Mesenchymal stem cell (in vitro differentiated cells and primary cell): ENCODE measurements around the gene KCTD16.

ENCODE experiments used
- DNase-seq: peaks from one replicate; pipeline ENCODE4 v3.0.0-alpha.2; 2013
- H2AFZ ChIP-seq: one replicate; pipeline ENCODE4 v1.6.1; 2013; ENCODE audit warnings: low read depth, mild to moderate bottlenecking, control low read depth, inconsistent platforms, low read length, moderate library complexity
- H2AK5ac ChIP-seq: 2 replicates; pipeline ENCODE4 v1.6.1; 2013; ENCODE audit warnings: low read length, moderate library complexity, mild to moderate bottlenecking, inconsistent platforms; ENCODE audit not compliant: severe bottlenecking
- H2BK120ac ChIP-seq: one replicate; pipeline ENCODE4 v1.6.1; 2013; ENCODE audit warnings: low read depth, mild to moderate bottlenecking, inconsistent platforms, low read length, moderate library complexity
- H2BK12ac ChIP-seq, 2 experiments: one replicate each; pipeline ENCODE4 v1.6.1; 2013; ENCODE audit warnings: inconsistent platforms in 2 of 2, low read length in 2 of 2, mild to moderate bottlenecking in 2 of 2, moderate library complexity in 2 of 2, control low read depth in 1 of 2
- H2BK15ac ChIP-seq: one replicate; pipeline ENCODE4 v1.6.1; 2013; ENCODE audit warnings: mild to moderate bottlenecking, low read depth, inconsistent platforms; ENCODE audit not compliant: poor library complexity, severe bottlenecking
- H2BK5ac ChIP-seq: 2 replicates; pipeline ENCODE4 v1.6.1; 2013; ENCODE audit warnings: low read depth, mild to moderate bottlenecking, low read length, control low read depth, inconsistent platforms; ENCODE audit not compliant: poor library complexity, severe bottlenecking
- H3K14ac ChIP-seq, 2 experiments: one replicate each; pipeline ENCODE4 v1.6.1; 2013; ENCODE audit warnings: inconsistent platforms in 2 of 2, low read length in 2 of 2, control low read depth in 1 of 2, mild to moderate bottlenecking in 1 of 2, moderate library complexity in 1 of 2
- H3K18ac ChIP-seq, 2 experiments: one replicate each; pipeline ENCODE4 v1.6.1; 2013; ENCODE audit warnings: inconsistent platforms in 2 of 2, low read length in 2 of 2, control low read depth in 1 of 2, low read depth in 1 of 2, mild to moderate bottlenecking in 1 of 2
- H3K23ac ChIP-seq, 2 experiments: one replicate each; pipeline ENCODE4 v1.6.1; 2013; ENCODE audit warnings: inconsistent platforms in 2 of 2, low read length in 2 of 2, mild to moderate bottlenecking in 2 of 2, moderate library complexity in 2 of 2, control low read depth in 1 of 2
- H3K27ac ChIP-seq: 2 replicates; pipeline ENCODE4 v1.5.1; 2013; ENCODE audit warnings: mild to moderate bottlenecking, moderate library complexity, low read length, control low read depth, inconsistent platforms; ENCODE audit not compliant: poor library complexity, severe bottlenecking
- H3K27me3 ChIP-seq, 2 experiments: 2 replicates each; pipeline versions ENCODE4 v1.6.1 to v1.7.0; 2013; ENCODE audit warnings: low read length in 2 of 2, mild to moderate bottlenecking in 2 of 2, moderate library complexity in 2 of 2, control low read depth in 1 of 2, inconsistent platforms in 1 of 2; ENCODE audit not compliant: control insufficient read depth in 1 of 2, insufficient read depth in 1 of 2
- H3K36me3 ChIP-seq, 2 experiments: 2 replicates each; pipeline versions ENCODE4 v1.6.1 to v1.7.0; 2013; ENCODE audit warnings: low read length in 2 of 2, control low read depth in 1 of 2, inconsistent platforms in 1 of 2, low read depth in 1 of 2, mild to moderate bottlenecking in 1 of 2; ENCODE audit not compliant: insufficient read depth in 2 of 2, control insufficient read depth in 1 of 2
- H3K4ac ChIP-seq, 2 experiments: one replicate each; pipeline ENCODE4 v1.6.1; 2013; ENCODE audit warnings: inconsistent platforms in 2 of 2, low read length in 2 of 2, mild to moderate bottlenecking in 2 of 2, moderate library complexity in 2 of 2, control low read depth in 1 of 2, low read depth in 1 of 2
- H3K4me1 ChIP-seq: 2 replicates; pipeline ENCODE4 v1.6.1; 2013; ENCODE audit warnings: low read depth, low read length, control low read depth; ENCODE audit not compliant: control insufficient read depth, insufficient read depth
- H3K4me2 ChIP-seq: 2 replicates; pipeline ENCODE4 v1.6.1; 2013; ENCODE audit warnings: low read length, mild to moderate bottlenecking, inconsistent platforms; ENCODE audit not compliant: poor library complexity, severe bottlenecking
- H3K4me3 ChIP-seq, 2 experiments: 2 replicates each; pipeline versions ENCODE4 v1.5.1 to v1.7.0; 2013; ENCODE audit warnings: low read length in 2 of 2, mild to moderate bottlenecking in 2 of 2, control low read depth in 1 of 2, low read depth in 1 of 2; ENCODE audit not compliant: insufficient read depth in 1 of 2
- H3K79me1 ChIP-seq: replicated peaks from 2 replicates; pipeline ENCODE4 v1.6.1; 2013; ENCODE audit warnings: mild to moderate bottlenecking, control low read depth, low read length, inconsistent platforms; ENCODE audit not compliant: poor library complexity, severe bottlenecking
- H3K9ac ChIP-seq: 2 replicates; pipeline ENCODE4 v1.7.0; 2013; ENCODE audit warnings: mild to moderate bottlenecking, low read length, moderate library complexity
- H3K9me3 ChIP-seq: 2 replicates; pipeline ENCODE4 v1.7.0; 2013; ENCODE audit warnings: mild to moderate bottlenecking, low read length; ENCODE audit not compliant: control insufficient read depth
- H4K8ac ChIP-seq: one replicate; pipeline ENCODE4 v1.6.1; 2013; ENCODE audit warnings: inconsistent platforms, mild to moderate bottlenecking, low read length, moderate library complexity
- H4K91ac ChIP-seq: one replicate; pipeline ENCODE4 v1.6.1; 2013; ENCODE audit warnings: mild to moderate bottlenecking, low read length, inconsistent platforms
- WGBS: methylation state at CpG from one replicate; pipeline ENCODE4 v1.1.7; 2013; ENCODE audit warnings: mixed read lengths; 5-methylcytosine and 5-hydroxymethylcytosine counted together

KCTD16 gene

GRCh38 chr5:144377207-144377606 lies 206.5 kb downstream of the KCTD16 start:
- Histone ChIP-seq H2BK15ac (no peak overlapping the region), H3K27ac (no peak overlapping the region), H3K4me1 (no peaks in the 10 kb centered on the region), H3K4ac (no peak overlapping the region), H4K91ac (no peak overlapping the region), H3K4me3 (no peak overlapping the region), H4K8ac (no peak overlapping the region), H2BK5ac (no peak overlapping the region), H3K9me3 (no peaks in the 10 kb centered on the region), H3K79me1 (no peaks in the 10 kb centered on the region), H3K36me3 (no peaks in the 10 kb centered on the region), H2AFZ (no peak overlapping the region), H3K27me3 (no peaks in the 10 kb centered on the region), H3K9ac (no peak overlapping the region), H3K14ac (no peak overlapping the region), H3K18ac (no peak overlapping the region), H2BK120ac (no peak overlapping the region), H2AK5ac (no peak overlapping the region), H3K23ac (no peak overlapping the region), H2BK12ac (no peak overlapping the region), H3K4me2 (no peak overlapping the region)
- no peak for DNase-seq

DNA sequence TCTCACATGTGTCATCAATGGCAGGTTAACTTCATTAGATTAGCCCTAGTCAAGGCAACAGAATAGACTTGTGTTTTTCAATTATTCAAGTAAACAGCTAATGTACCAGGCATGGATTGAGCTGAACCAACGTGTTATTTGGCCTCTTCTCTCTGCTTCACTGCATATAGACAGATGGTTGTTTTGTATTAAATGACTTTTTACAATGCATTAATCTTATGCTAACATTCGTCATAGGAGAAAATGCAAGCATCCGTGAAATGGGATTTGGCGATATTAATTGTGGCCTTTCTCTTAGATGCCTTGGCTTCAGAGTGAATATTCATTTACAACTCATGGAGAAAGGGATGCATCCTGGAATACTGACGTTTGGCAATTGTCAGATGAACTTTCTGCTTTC lies 208.0 kb downstream of the KCTD16 start:
- Histone ChIP-seq H3K36me3 (no peaks in the 10 kb centered on the region), H3K9me3 (no peaks in the 10 kb centered on the region), H3K79me1 (no peaks in the 10 kb centered on the region), H3K4me1 (no peaks in the 10 kb centered on the region), H3K23ac (no peak overlapping the region), H2AK5ac (no peak overlapping the region), H2BK5ac (no peak overlapping the region), H2BK12ac (no peak overlapping the region), H2BK120ac (no peak overlapping the region), H4K8ac (no peak overlapping the region), H3K4ac (no peak overlapping the region), H3K9ac (no peak overlapping the region), H3K14ac (no peak overlapping the region), H3K27ac (no peak overlapping the region), H2BK15ac (no peak overlapping the region), H4K91ac (no peak overlapping the region), H3K27me3 (no peaks in the 10 kb centered on the region), H3K18ac (no peak overlapping the region), H3K4me3 (no peak overlapping the region), H2AFZ (no peak overlapping the region), H3K4me2 (no peak overlapping the region)
- no peak for DNase-seq
- 92% methylated on average over 4 of the region's 5 CpGs for WGBS

DNA sequence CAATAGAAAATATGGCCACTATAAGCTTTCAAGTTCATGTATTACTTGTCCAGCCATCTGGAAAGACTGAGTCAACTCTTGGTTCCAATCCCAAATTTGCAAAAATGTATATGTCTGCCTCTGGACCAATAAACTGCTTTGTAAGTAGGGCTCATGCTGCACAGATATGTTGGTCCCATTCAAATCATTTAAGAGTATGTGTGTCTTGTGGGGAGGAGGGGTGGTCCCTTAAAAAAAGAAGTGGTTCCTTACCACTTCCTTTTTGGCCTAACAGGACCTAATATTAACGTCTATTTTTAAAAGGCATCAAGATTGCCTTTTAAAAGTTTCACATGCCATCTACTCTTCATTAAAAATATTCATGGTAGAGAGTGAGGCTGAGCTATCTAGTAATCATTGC lies 214.9 kb downstream of the KCTD16 start:
- Histone ChIP-seq H3K14ac (no peak overlapping the region), H3K4ac (no peak overlapping the region), H2BK15ac (no peak overlapping the region), H3K79me1 (no peaks in the 10 kb centered on the region), H3K27ac (no peak overlapping the region), H3K4me2 (no peak overlapping the region), H3K4me3 (no peak overlapping the region), H2BK5ac (no peak overlapping the region), H3K27me3 (no peaks in the 10 kb centered on the region), H2BK120ac (no peak overlapping the region), H3K4me1 (no peaks in the 10 kb centered on the region), H4K8ac (no peak overlapping the region), H2BK12ac (no peak overlapping the region), H3K9ac (no peak overlapping the region), H2AK5ac (no peak overlapping the region), H4K91ac (no peak overlapping the region), H3K23ac (no peak overlapping the region), H2AFZ (no peak overlapping the region), H3K18ac (no peak overlapping the region), H3K36me3 (no peaks in the 10 kb centered on the region), H3K9me3 (no peaks in the 10 kb centered on the region)
- DNase-seq: no peak
- WGBS: no CpG with 5 or more reads among the region's 1 CpG

- Histone ChIP-seq H3K14ac (no peak overlapping the region), H3K79me1 (no peaks in the 10 kb centered on the region), H3K36me3 (no peaks in the 10 kb centered on the region), H3K9me3 (no peaks in the 10 kb centered on the region), H3K23ac (no peak overlapping the region), H2AFZ (no peak overlapping the region), H4K8ac (no peak overlapping the region), H2BK15ac (no peak overlapping the region), H2BK5ac (no peak overlapping the region), H2AK5ac (no peak overlapping the region), H2BK12ac (no peak overlapping the region), H3K4me2 (no peak overlapping the region), H3K18ac (no peak overlapping the region), H2BK120ac (no peak overlapping the region), H3K4me1 (no peaks in the 10 kb centered on the region), H3K9ac (no peak overlapping the region), H3K4ac (no peak overlapping the region), H3K4me3 (no peak overlapping the region), H3K27me3 (no peaks in the 10 kb centered on the region), H4K91ac (no peak overlapping the region), H3K27ac (no peak overlapping the region)
- WGBS: no CpG with 5 or more reads among the region's 1 CpG
- no peak for DNase-seq
These were observed 215.6 kb downstream of the KCTD16 start for GRCh38 chr5:144386315-144386714.
